HepG2 (cell line): Measurements from ENCODE around the gene IL22RA1. TPM values are rescaled to one million over a fixed set of nuclear protein-coding genes. Genes with fewer than 3 reads are reported as not detected.

Source experiments
- AGO1 ChIP-seq: fragments of 200-400 bp; formaldehyde crosslinking; IDR thresholded peaks from 2 replicates; pipeline ENCODE4 v1.6.1; 2017; ENCODE audit warnings: mild to moderate bottlenecking, low read depth, low read length, moderate library complexity; ENCODE audit not compliant: poor library complexity, severe bottlenecking
- ATF7-NPFF ChIP-seq: sonication (generic); formaldehyde crosslinking; IDR thresholded peaks from 2 replicates; pipeline ENCODE4 v1.8.1; 2023; ENCODE audit warnings: mild to moderate bottlenecking, low read depth, missing genetic modification reagents, moderate library complexity
- CENPT ChIP-seq: sonication (generic); formaldehyde crosslinking; IDR thresholded peaks from 2 replicates; pipeline ENCODE4 v1.8.0; 2022; ENCODE audit warnings: low read depth, mild to moderate bottlenecking, moderate library complexity, missing genetic modification reagents
- FOXO4 ChIP-seq: sonication (generic); formaldehyde crosslinking; conservative IDR thresholded peaks from 2 replicates; pipeline ENCODE4 v1.8.1; 2023; ENCODE audit warnings: missing genetic modification reagents
- HNF4A ChIP-seq: sonication (generic); formaldehyde crosslinking; IDR thresholded peaks from 2 replicates; pipeline ENCODE4 v1.4.0; 2020; ENCODE audit warnings: missing genetic modification reagents
- HNRNPL ChIP-seq: fragments of 200-400 bp; formaldehyde crosslinking; IDR thresholded peaks from 2 replicates; pipeline ENCODE4 v1.6.1; 2017; ENCODE audit warnings: mild to moderate bottlenecking, low read depth, low read length
- KAT2B ChIP-seq: fragments of 150-350 bp; IDR thresholded peaks from 2 replicates; pipeline ENCODE4 v1.6.1; 2014; ENCODE audit warnings: low read depth, low read length, borderline replicate concordance
- KIAA2018 ChIP-seq: sonication (generic); formaldehyde crosslinking; IDR thresholded peaks from 2 replicates; pipeline ENCODE4 v1.5.0; 2020; ENCODE audit warnings: mild to moderate bottlenecking, missing genetic modification reagents, borderline replicate concordance
- ZBTB7A ChIP-seq: sonication (generic); formaldehyde crosslinking; IDR thresholded peaks from 2 replicates; pipeline ENCODE4 v1.8.0; 2022; ENCODE audit warnings: mild to moderate bottlenecking, missing genetic modification reagents
- ZFP36 ChIP-seq: fragments of 150-350 bp; IDR thresholded peaks from 2 replicates; pipeline ENCODE4 v1.6.1; 2018; ENCODE audit warnings: borderline replicate concordance, low read length, low read depth; ENCODE audit not compliant: partially characterized antibody
- ZNF143 ChIP-seq: sonication (generic); formaldehyde crosslinking; IDR thresholded peaks from 2 replicates; pipeline ENCODE4 v1.4.0; 2020; ENCODE audit warnings: missing genetic modification reagents
- ZNF234 ChIP-seq: sonication (generic); formaldehyde crosslinking; conservative IDR thresholded peaks from 2 replicates; pipeline ENCODE4 v1.5.1; 2020; ENCODE audit warnings: mild to moderate bottlenecking, missing genetic modification reagents
- ZNF256 ChIP-seq: sonication (generic); formaldehyde crosslinking; conservative IDR thresholded peaks from 2 replicates; pipeline ENCODE4 v1.4.0; 2020; ENCODE audit warnings: missing genetic modification reagents
- ZNF577 ChIP-seq: sonication (generic); formaldehyde crosslinking; IDR thresholded peaks from 2 replicates; pipeline ENCODE4 v1.4.0; 2020; ENCODE audit warnings: mild to moderate bottlenecking, low read depth, missing genetic modification reagents, borderline replicate concordance
- ZNF670 ChIP-seq: sonication (generic); formaldehyde crosslinking; IDR thresholded peaks from 2 replicates; pipeline ENCODE4 v1.8.0; 2022; ENCODE audit warnings: mild to moderate bottlenecking, missing genetic modification reagents, borderline replicate concordance
- ZNF770 ChIP-seq: sonication (generic); formaldehyde crosslinking; IDR thresholded peaks from 2 replicates; pipeline ENCODE4 v1.5.0; 2020; ENCODE audit warnings: mild to moderate bottlenecking, missing genetic modification reagents
- ZSCAN29 ChIP-seq: sonication (generic); formaldehyde crosslinking; conservative IDR thresholded peaks from 2 replicates; pipeline ENCODE4 v1.4.0; 2020; ENCODE audit warnings: mild to moderate bottlenecking, missing genetic modification reagents
- polyA plus RNA-seq, 8 experiments: library from polyadenylated mRNA; depleted of rRNA in 3 of 8; stranded (reverse) in 7 of 8; unstranded in 1 of 8; fragments of >200 nt; fragmentation: Illumina TruSeq in 4 of 8; extraction: Trizol in 4 of 8; gene quantifications; 2 replicates each; pipeline versions ENCODE4 v1.2.1 to v1.2.3, GENCODE V29; 2011 to 2016; ENCODE audit warnings: low read depth in 4 of 8, missing spikeins in 1 of 8, mixed read lengths in 1 of 8; ENCODE audit not compliant: insufficient read depth in 1 of 8
- total RNA-seq, 5 experiments: library from RNA; depleted of rRNA; stranded (reverse); fragments of >200 nt; fragmentation: Illumina TruSeq; extraction: Trizol; gene quantifications; 2 replicates each; pipeline ENCODE4 v1.2.3, GENCODE V29; 2016; ENCODE audit warnings: low read depth in 1 of 5

IL22RA1 gene
- total and polyA plus RNA-seq, 2 of the 13 experiments (the other 11 are each of a cell fraction or from before 2014, with no cell fraction given) = 4.4 to 10.2 TPM

GRCh38 chr1:24118410-24119242, 24.3 kb downstream of the IL22RA1 start (continued):
- TF ChIP-seq FOXO4 (CRISPR knock-in tag) (0 out of 2 replicates have a peak, but pooled peaks have one; percentile 93), ATF7-NPFF (CRISPR knock-in tag) (no peak), ZNF577 (no peak), ZNF670 (CRISPR knock-in tag) (peak; percentile 88), ZFP36 (no peak), CENPT (CRISPR knock-in tag) (no peak), ZNF143 (CRISPR knock-in tag) (no peak), ZNF234 (CRISPR knock-in tag) (no peak), KIAA2018 (CRISPR knock-in tag) (no peak), ZNF770 (CRISPR knock-in tag) (peak; percentile 73; the same call in 1 of the 2 replicates), HNRNPL (no peak), HNF4A (CRISPR knock-in tag) (peak; percentile 77), ZNF256 (CRISPR knock-in tag) (no peak), KAT2B (no peak), ZSCAN29 (CRISPR knock-in tag) (no peak), ZBTB7A (peak; percentile 75; the same call in 1 of the 2 replicates), AGO1 (no peak)
